GM21576 (cell line): ENCODE data around the gene AIMP2.
"Not testable (repeated sequence)": the region's sequence is repeated elsewhere in the genome, so short reads cannot be mapped to it uniquely, and the experiment has no call there.

Source experiments
- ATAC-seq: cut with Tn5 transposase; IDR thresholded peaks from one replicate; pipeline ENCODE4 v1.9.1; 2021; ENCODE audit warnings: mild to moderate bottlenecking, moderate library complexity; ENCODE audit not compliant: unreplicated experiment

Gene AIMP2

GRCh38 chr7:6026011-6026819 lies 17.1 kb downstream of the AIMP2 start:
- peak; percentile 86 for ATAC-seq

GRCh38 chr7:6026820-6027311 lies 17.8 kb downstream of the AIMP2 start:
- no peak for ATAC-seq

GRCh38 chr7:6027806-6028365 lies 18.8 kb downstream of the AIMP2 start:
- no peak for ATAC-seq

- no peak for ATAC-seq
These were observed 19.5 kb downstream of the AIMP2 start for GRCh38 chr7:6028563-6028962.

- ATAC-seq = no peak
These were observed 21.9 kb downstream of the AIMP2 start, which contains the start of gene ANKRD61 for GRCh38 chr7:6030988-6031387. ANKRD61 (plus strand) TSS chr7:6031376; CDS start chr7:6031376, 0 bp downstream.

- no peak for ATAC-seq
These were observed 22.5 kb downstream of the AIMP2 start for GRCh38 chr7:6031567-6031966.

GRCh38 chr7:6032167-6032566 lies 23.1 kb downstream of the AIMP2 start:
- no peak for ATAC-seq

GRCh38 chr7:6032641-6033040 lies 23.6 kb downstream of the AIMP2 start:
- ATAC-seq = no peak

GRCh38 chr7:6035165-6035564 lies 26.1 kb downstream of the AIMP2 start:
- no peak for ATAC-seq

GRCh38 chr7:6035686-6036085 lies 26.6 kb downstream of the AIMP2 start:
- ATAC-seq = no peak

GRCh38 chr7:6049780-6050179 lies 40.7 kb downstream of the AIMP2 start:
- no peak for ATAC-seq

GRCh38 chr7:6051185-6051584 lies 42.1 kb downstream of the AIMP2 start:
- ATAC-seq = not testable (repeated sequence)

- no peak for ATAC-seq
These were observed 47.5 kb downstream of the AIMP2 start for GRCh38 chr7:6056616-6057015.

GRCh38 chr7:6057316-6058129 lies 48.5 kb downstream of the AIMP2 start:
- no peak for ATAC-seq

GRCh38 chr7:6059941-6060340 lies 50.9 kb downstream of the AIMP2 start:
- not testable (repeated sequence) for ATAC-seq

GRCh38 chr7:6071406-6071805 lies 62.3 kb downstream of the AIMP2 start:
- peak; percentile 88 for ATAC-seq
